Left renal cortex interstitium (tissue), 4 donors: ENCODE measurements around the gene CHRNB4. TPM values are rescaled to one million over a fixed set of nuclear protein-coding genes. Genes with fewer than 3 reads are reported as not detected.
A peak's percentile ranks its signal among the peaks of the same experiment; 100 is the strongest.

Experiments used
- DNase-seq, 4 donors: peaks; one replicate each; pipeline ENCODE4 v3.0.0-alpha.2; 2013; ENCODE audit warnings: low read depth in 4 of 4, low spot score in 2 of 4, missing footprints in 1 of 4
- polyA plus RNA-seq, 4 donors: library from polyadenylated mRNA; unstranded; fragments of 120-200 nt; gene quantifications; one replicate each; pipeline ENCODE4 v1.2.1, GENCODE V29; 2013; ENCODE audit not compliant: insufficient read length in 4 of 4

The CHRNB4 gene
- polyA plus RNA-seq, 4 donors, result 2.5 to 3.9 (median 2.8) TPM

- DNase-seq, result no peak
These were observed 5.7 kb downstream of the CHRNB4 start for GRCh38 chr15:78635346-78635745.

GRCh38 chr15:78634210-78635145 lies 6.5 kb downstream of the CHRNB4 start:
- DNase-seq, result no peak

- DNase-seq, result no peak
These were observed 7.7 kb downstream of the CHRNB4 start for GRCh38 chr15:78633348-78633747.

GRCh38 chr15:78630886-78631633 lies 9.9 kb downstream of the CHRNB4 start:
- no peak for DNase-seq

- DNase-seq, result no peak
These were observed 11.3 kb downstream of the CHRNB4 start for GRCh38 chr15:78629716-78630065.

GRCh38 chr15:78629031-78629715 lies 11.8 kb downstream of the CHRNB4 start:
- no peak for DNase-seq

- DNase-seq, result no peak
These were observed 12.8 kb downstream of the CHRNB4 start for GRCh38 chr15:78628227-78628626.

- DNase-seq, result no peak
These were observed 13.7 kb downstream of the CHRNB4 start for GRCh38 chr15:78627348-78627747.

- DNase-seq, result no peak
These were observed 14.5 kb downstream of the CHRNB4 start for GRCh38 chr15:78626381-78626995.

GRCh38 chr15:78625606-78626280 lies 15.3 kb downstream of the CHRNB4 start:
- no peak for DNase-seq

- no peak for DNase-seq
These were observed 16.1 kb downstream of the CHRNB4 start for GRCh38 chr15:78624651-78625590.

- no peak for DNase-seq
These were observed 17.1 kb downstream of the CHRNB4 start for GRCh38 chr15:78623786-78624497.

GRCh38 chr15:78621810-78622402 lies 19.1 kb downstream of the CHRNB4 start:
- no peak for DNase-seq

GRCh38 chr15:78620527-78621421 lies 20.2 kb downstream of the CHRNB4 start, which contains the start of gene CHRNA3:
CHRNA3 (minus strand) TSS chr15:78620996; CDS start chr15:78620794, 202 bp downstream.
- DNase-seq, result no peak

- DNase-seq, result peak in 1 of 4 donors; percentile 18
These were observed 20.9 kb downstream of the CHRNB4 start for GRCh38 chr15:78620021-78620526.
